Epithelial cell of prostate (primary cell): ENCODE data around the gene PLA2R1.

Experiments used
- DNase-seq: peaks from one replicate; pipeline ENCODE4 v3.0.0-alpha.2; 2011; ENCODE audit warnings: low read depth, low spot score
- H3K27ac ChIP-seq: fragments of 450-650 bp; 2 replicates; pipeline ENCODE4 v1.5.1; 2017; ENCODE audit warnings: mild to moderate bottlenecking

PLA2R1 gene

GRCh38 chr2:159903443-159904126 lies 158.8 kb downstream of the PLA2R1 start:
- DNase-seq: no peak
- no peak overlapping the region for H3K27ac ChIP-seq

GRCh38 chr2:159902722-159903121 lies 159.7 kb downstream of the PLA2R1 start:
- DNase-seq: no peak
- no peak overlapping the region for H3K27ac ChIP-seq

GRCh38 chr2:159900343-159900742 lies 162.1 kb downstream of the PLA2R1 start:
- DNase-seq: no peak
- H3K27ac ChIP-seq: no peak overlapping the region

- no peak for DNase-seq
These were observed 164.0 kb downstream of the PLA2R1 start for GRCh38 chr2:159898441-159898840.

GRCh38 chr2:159897720-159898119 lies 164.7 kb downstream of the PLA2R1 start:
- no peak overlapping the region for H3K27ac ChIP-seq

More at GRCh38 chr2:159898441-159898840, 164.0 kb downstream of the PLA2R1 start:
- H3K27ac ChIP-seq: no peak overlapping the region

GRCh38 chr2:159897081-159897480 lies 165.3 kb downstream of the PLA2R1 start:
- DNase-seq: no peak
- H3K27ac ChIP-seq: no peak overlapping the region

More at GRCh38 chr2:159897720-159898119, 164.7 kb downstream of the PLA2R1 start:
- no peak for DNase-seq

- DNase-seq: no peak
- no peak overlapping the region for H3K27ac ChIP-seq
These were observed 167.0 kb downstream of the PLA2R1 start for GRCh38 chr2:159895258-159896065.

GRCh38 chr2:159894145-159894838 lies 168.1 kb downstream of the PLA2R1 start:
- no peak overlapping the region for H3K27ac ChIP-seq
- DNase-seq: no peak

GRCh38 chr2:159892990-159893810 lies 169.2 kb downstream of the PLA2R1 start:
- no peak for DNase-seq
- no peak overlapping the region for H3K27ac ChIP-seq

GRCh38 chr2:159891917-159892730 lies 170.3 kb downstream of the PLA2R1 start:
- H3K27ac ChIP-seq: no peak overlapping the region
- DNase-seq: no peak

- DNase-seq: no peak
- no peak overlapping the region for H3K27ac ChIP-seq
These were observed 171.2 kb downstream of the PLA2R1 start for GRCh38 chr2:159891267-159891588.

GRCh38 chr2:159890551-159891266 lies 171.7 kb downstream of the PLA2R1 start:
- no peak overlapping the region for H3K27ac ChIP-seq

GRCh38 chr2:159882130-159882745 lies 180.2 kb downstream of the PLA2R1 start:
- no peak overlapping the region for H3K27ac ChIP-seq
- DNase-seq: no peak

More at GRCh38 chr2:159890551-159891266, 171.7 kb downstream of the PLA2R1 start:
- no peak for DNase-seq
